ENCODE data around the gene TNFAIP1.

DNA sequence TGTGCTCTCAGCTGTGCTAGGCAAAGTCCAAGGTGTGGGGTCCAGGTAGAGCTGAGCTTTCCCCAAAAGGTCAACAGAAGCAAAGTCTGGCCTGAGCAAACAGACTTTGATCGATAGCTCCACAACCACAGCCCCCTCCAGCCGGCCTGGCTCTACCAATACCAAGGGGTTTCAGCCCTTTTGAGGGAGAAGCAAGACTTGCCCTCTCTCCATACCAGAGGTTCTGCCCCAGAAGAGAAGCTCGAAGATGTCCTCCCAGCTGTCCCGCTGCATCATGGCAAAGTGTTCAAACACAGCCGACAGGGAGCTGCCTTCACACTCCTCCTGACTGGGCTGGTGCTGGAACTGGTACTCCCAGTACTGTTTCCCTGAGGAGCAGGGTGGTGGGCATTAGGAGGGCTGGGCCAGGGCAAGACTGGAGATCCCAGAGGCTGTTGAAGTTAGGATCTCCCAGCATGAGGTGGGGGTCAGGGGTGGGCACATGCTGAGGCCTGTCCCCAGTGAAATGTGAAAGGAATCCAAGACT is 32.8 kb downstream of the TNFAIP1 start:
- TF ChIP-seq CTCF (IDR thresholded peaks at IDR 0.05) (no peak), ZFX (IDR thresholded peaks at IDR 0.05; ENCODE audit: borderline replicate concordance) (no peak)
